ENCODE measurements around the gene UPP2.

The UPP2 gene

GRCh38 chr2:158099716-158100115, 2.0 kb upstream of the UPP2 start:
- H3K4me2 ChIP-seq (ENCODE audit: low read depth, low read length, poor library complexity, severe bottlenecking), result no peak overlapping the region
- no peaks in the 10 kb centered on the region for H3K9me2 ChIP-seq (replicated peaks; ENCODE audit: insufficient read depth, low read length)
- H3K27ac ChIP-seq (ENCODE audit: low read depth, low read length), result no peak overlapping the region
- H3K27me3 ChIP-seq (ENCODE audit: low read length), result no peaks in the 10 kb centered on the region
- H3K4me3 ChIP-seq (ENCODE audit: insufficient read depth, low read length, poor library complexity, severe bottlenecking), result no peak overlapping the region
- H3K36me3 ChIP-seq (ENCODE audit: low read length), result no peaks in the 10 kb centered on the region
- no peak overlapping the region for H2AFZ ChIP-seq (ENCODE audit: low read depth, low read length, severe bottlenecking)
- H3F3A ChIP-seq (ENCODE audit: insufficient read depth), result no peaks in the 10 kb centered on the region
- TF ChIP-seq CTCF (IDR thresholded peaks at IDR 0.05; ENCODE audit: insufficient read depth, low read length, poor library complexity, severe bottlenecking), result no peak
- no peak for TF ChIP-seq EZH2phosphoT487 (conservative IDR thresholded peaks at IDR 0.05; ENCODE audit: low read length)
- no peak overlapping the region for H3K9ac ChIP-seq (ENCODE audit: low read length)
- no peaks in the 10 kb centered on the region for H3K79me2 ChIP-seq (ENCODE audit: insufficient read depth, low read length)
- no peaks in the 10 kb centered on the region for H4K20me1 ChIP-seq (ENCODE audit: low read depth, low read length)
- no peaks in the 10 kb centered on the region for H3K9me3 ChIP-seq (ENCODE audit: insufficient read depth, low read length)

GRCh38 chr2:158100411-158100810, 1.3 kb upstream of the UPP2 start:
- H3K4me3 ChIP-seq (ENCODE audit: insufficient read depth, low read length, poor library complexity, severe bottlenecking), result no peak overlapping the region
- H3K9me2 ChIP-seq (replicated peaks; ENCODE audit: insufficient read depth, low read length), result no peaks in the 10 kb centered on the region

GRCh38 chr2:158102446-158102845, 770 bp downstream of the UPP2 start:
- Histone ChIP-seq H3K4me3 (ENCODE audit: insufficient read depth, low read length, poor library complexity, severe bottlenecking) (no peak overlapping the region), H3K9me2 (replicated peaks; ENCODE audit: insufficient read depth, low read length) (no peaks in the 10 kb centered on the region), H4K20me1 (ENCODE audit: low read depth, low read length) (no peaks in the 10 kb centered on the region), H3K36me3 (ENCODE audit: low read length) (no peaks in the 10 kb centered on the region), H3K27me3 (ENCODE audit: low read length) (no peaks in the 10 kb centered on the region), H3K27ac (ENCODE audit: low read depth, low read length) (no peak overlapping the region), H3K79me2 (ENCODE audit: insufficient read depth, low read length) (no peaks in the 10 kb centered on the region), H3F3A (ENCODE audit: insufficient read depth) (no peaks in the 10 kb centered on the region), H3K9ac (ENCODE audit: low read length) (no peak overlapping the region), H2AFZ (ENCODE audit: low read depth, low read length, severe bottlenecking) (no peak overlapping the region), H3K9me3 (ENCODE audit: insufficient read depth, low read length) (no peaks in the 10 kb centered on the region), H3K4me2 (ENCODE audit: low read depth, low read length, poor library complexity, severe bottlenecking) (no peak overlapping the region)
- no peak for TF ChIP-seq CTCF (IDR thresholded peaks at IDR 0.05; ENCODE audit: insufficient read depth, low read length, poor library complexity, severe bottlenecking)
- no peak for TF ChIP-seq EZH2phosphoT487 (conservative IDR thresholded peaks at IDR 0.05; ENCODE audit: low read length)

More at GRCh38 chr2:158100411-158100810, 1.3 kb upstream of the UPP2 start:
- H3K9me3 ChIP-seq (ENCODE audit: insufficient read depth, low read length), result no peaks in the 10 kb centered on the region
- H3K36me3 ChIP-seq (ENCODE audit: low read length), result no peaks in the 10 kb centered on the region
- no peaks in the 10 kb centered on the region for H4K20me1 ChIP-seq (ENCODE audit: low read depth, low read length)
- no peak overlapping the region for H3K9ac ChIP-seq (ENCODE audit: low read length)
- no peak overlapping the region for H2AFZ ChIP-seq (ENCODE audit: low read depth, low read length, severe bottlenecking)
- H3K79me2 ChIP-seq (ENCODE audit: insufficient read depth, low read length), result no peaks in the 10 kb centered on the region
- no peak overlapping the region for H3K4me2 ChIP-seq (ENCODE audit: low read depth, low read length, poor library complexity, severe bottlenecking)
- H3F3A ChIP-seq (ENCODE audit: insufficient read depth), result no peaks in the 10 kb centered on the region
- H3K27ac ChIP-seq (ENCODE audit: low read depth, low read length), result no peak overlapping the region
- no peaks in the 10 kb centered on the region for H3K27me3 ChIP-seq (ENCODE audit: low read length)
- TF ChIP-seq EZH2phosphoT487 (conservative IDR thresholded peaks at IDR 0.05; ENCODE audit: low read length) (no peak), CTCF (IDR thresholded peaks at IDR 0.05; ENCODE audit: insufficient read depth, low read length, poor library complexity, severe bottlenecking) (no peak)
